MCF 10A (cell line): Measurements from ENCODE around the gene BRMS1. TPM values are rescaled to one million over a fixed set of nuclear protein-coding genes. Genes with fewer than 3 reads are reported as not detected.

Experiments used
- BruUV-seq: library from RNA; stranded (reverse); fragments of 400-500 nt; replicated peaks from 2 replicates; lab custom pipeline; 2021; lab: Mats Ljungman, UMichigan
- CTCF ChIA-PET: fragments of 300-600 bp; sonication (Branson Sonifier 250); formaldehyde crosslinking; extraction: SDS; loops from one replicate; lab custom pipeline; 2021; ENCODE audit warnings: antibody characterized with exemption, inconsistent platforms; lab: Yijun Ruan, JAX
- POLR2A ChIA-PET: fragments of 300-600, 350-650 bp; sonication (Branson Sonifier 250); formaldehyde crosslinking; extraction: SDS; loops from one replicate; lab custom pipeline; 2020; ENCODE audit warnings: antibody characterized with exemption, inconsistent platforms; lab: Yijun Ruan, JAX
- DNase-seq: peaks from one replicate; pipeline ENCODE4 v3.0.0-alpha.2; 2018; ENCODE audit not compliant: unreplicated experiment
- H3K27ac Mint-ChIP-seq: one replicate; pipeline ENCODE4 v1.8.0; 2022; ENCODE audit warnings: mild to moderate bottlenecking, low read depth, mixed read lengths; ENCODE audit not compliant: unreplicated experiment
- H3K27me3 Mint-ChIP-seq: one replicate; pipeline ENCODE4 v1.8.0; 2022; ENCODE audit warnings: mixed read lengths; ENCODE audit not compliant: insufficient read depth, unreplicated experiment
- H3K36me3 Mint-ChIP-seq: one replicate; pipeline ENCODE4 v1.8.0; 2022; ENCODE audit warnings: mild to moderate bottlenecking, moderate library complexity, mixed read lengths; ENCODE audit not compliant: insufficient read depth, unreplicated experiment
- H3K4me1 Mint-ChIP-seq: one replicate; pipeline ENCODE4 v1.8.0; 2022; ENCODE audit warnings: mixed read lengths; ENCODE audit not compliant: insufficient read depth, unreplicated experiment
- H3K4me3 Mint-ChIP-seq: one replicate; pipeline ENCODE4 v1.8.0; 2022; ENCODE audit warnings: mild to moderate bottlenecking, moderate library complexity, mixed read lengths; ENCODE audit not compliant: unreplicated experiment
- H3K9me3 Mint-ChIP-seq: one replicate; pipeline ENCODE4 v1.8.0; 2022; ENCODE audit warnings: mixed read lengths; ENCODE audit not compliant: unreplicated experiment
- intact Hi-C: fragments of 100-400 bp; cut with micrococcal nuclease; formaldehyde crosslinking; loops from 2 replicates; pipeline ENCODE4 v1.14.1; 2022
- total RNA-seq: library from RNA; stranded (reverse); gene quantifications from 2 replicates; pipeline ENCODE4 v1.2.3, GENCODE V29; 2022
- TF ChIP-seq, protein P1 (sequence below): fragments of 200-600 bp; IDR thresholded peaks from one replicate; pipeline ENCODE4 v1.8.0; 2022; ENCODE audit warnings: antibody characterized with exemption, mild to moderate bottlenecking; ENCODE audit not compliant: unreplicated experiment

Gene BRMS1
- total RNA-seq, 1 experiment from 2014 or later, result 55.4 TPM

DNA sequence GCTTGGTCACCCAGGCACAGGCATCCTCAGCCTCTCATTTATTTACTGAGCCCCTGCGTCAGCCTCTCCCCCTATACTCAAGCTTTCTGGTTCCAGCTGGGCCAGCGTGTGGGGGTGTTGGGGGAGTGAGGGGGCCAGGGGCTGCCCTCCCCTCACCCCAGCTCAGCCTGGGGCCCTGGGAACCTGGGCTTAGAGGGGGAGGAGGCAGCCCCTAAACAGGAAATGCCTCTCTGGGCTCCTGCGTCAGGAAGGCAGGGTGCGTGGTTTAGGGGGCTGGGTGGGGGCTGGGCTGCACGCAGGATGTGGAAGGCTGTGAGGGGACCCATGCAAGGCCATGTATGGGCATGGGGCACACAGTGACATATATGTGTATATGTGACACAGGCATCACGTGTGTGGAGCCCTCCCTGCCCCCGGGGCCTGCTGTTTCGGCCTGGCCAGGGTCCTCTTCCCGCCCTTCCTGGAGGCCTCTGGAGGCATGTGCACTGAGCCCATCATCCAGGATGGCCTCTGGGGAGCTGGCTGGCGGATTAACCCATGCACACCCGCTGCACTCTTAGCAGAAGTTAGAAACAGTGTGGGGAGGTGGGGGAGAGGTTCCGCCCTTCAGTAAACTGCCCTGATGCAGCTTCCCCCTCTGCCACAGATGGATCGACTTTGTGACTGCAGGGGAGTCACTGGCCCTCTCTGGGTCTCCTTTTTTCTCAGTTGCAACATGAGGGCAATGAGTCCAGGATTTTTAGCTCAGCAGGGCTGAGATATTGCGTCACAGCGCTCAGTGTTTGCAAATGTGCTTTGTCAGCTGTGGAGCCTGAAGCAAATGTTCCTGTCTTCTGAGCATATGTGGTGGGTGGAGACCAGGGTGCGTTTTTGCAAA, 26.9 kb downstream of the BRMS1 start:
- H3K27ac Mint-ChIP-seq, result peak overlapping the region; percentile 86
- intact Hi-C loops, result no loop called here
- H3K27me3 Mint-ChIP-seq, result no peaks in the 10 kb centered on the region
- ChIA-PET POLR2A (interaction anchor here (0.6 to 3.0 kb wide), 12 partner anchors 9 to 460 kb away, joined by 3 to 23 read pairs (median 4); partner anchors contain the start of genes BRMS1, RIN1 and YIF1A), CTCF (interaction anchor here (0.8 to 1.2 kb wide), 3 partner anchors 17 to 34 kb away, joined by 3 to 4 read pairs (median 4); partner anchors contain the start of gene RIN1)
- no TSS peak for BruUV-seq
- H3K9me3 Mint-ChIP-seq, result no peaks in the 10 kb centered on the region
- peak overlapping the region; percentile 50 for H3K4me3 Mint-ChIP-seq
- peaks cover 22% of the 10 kb centered on the region for H3K4me1 Mint-ChIP-seq
- peak; percentile 90 for DNase-seq
- no peaks in the 10 kb centered on the region for H3K36me3 Mint-ChIP-seq
- TF ChIP-seq, protein P1, sequence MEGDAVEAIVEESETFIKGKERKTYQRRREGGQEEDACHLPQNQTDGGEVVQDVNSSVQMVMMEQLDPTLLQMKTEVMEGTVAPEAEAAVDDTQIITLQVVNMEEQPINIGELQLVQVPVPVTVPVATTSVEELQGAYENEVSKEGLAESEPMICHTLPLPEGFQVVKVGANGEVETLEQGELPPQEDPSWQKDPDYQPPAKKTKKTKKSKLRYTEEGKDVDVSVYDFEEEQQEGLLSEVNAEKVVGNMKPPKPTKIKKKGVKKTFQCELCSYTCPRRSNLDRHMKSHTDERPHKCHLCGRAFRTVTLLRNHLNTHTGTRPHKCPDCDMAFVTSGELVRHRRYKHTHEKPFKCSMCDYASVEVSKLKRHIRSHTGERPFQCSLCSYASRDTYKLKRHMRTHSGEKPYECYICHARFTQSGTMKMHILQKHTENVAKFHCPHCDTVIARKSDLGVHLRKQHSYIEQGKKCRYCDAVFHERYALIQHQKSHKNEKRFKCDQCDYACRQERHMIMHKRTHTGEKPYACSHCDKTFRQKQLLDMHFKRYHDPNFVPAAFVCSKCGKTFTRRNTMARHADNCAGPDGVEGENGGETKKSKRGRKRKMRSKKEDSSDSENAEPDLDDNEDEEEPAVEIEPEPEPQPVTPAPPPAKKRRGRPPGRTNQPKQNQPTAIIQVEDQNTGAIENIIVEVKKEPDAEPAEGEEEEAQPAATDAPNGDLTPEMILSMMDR, result no peak

DNA sequence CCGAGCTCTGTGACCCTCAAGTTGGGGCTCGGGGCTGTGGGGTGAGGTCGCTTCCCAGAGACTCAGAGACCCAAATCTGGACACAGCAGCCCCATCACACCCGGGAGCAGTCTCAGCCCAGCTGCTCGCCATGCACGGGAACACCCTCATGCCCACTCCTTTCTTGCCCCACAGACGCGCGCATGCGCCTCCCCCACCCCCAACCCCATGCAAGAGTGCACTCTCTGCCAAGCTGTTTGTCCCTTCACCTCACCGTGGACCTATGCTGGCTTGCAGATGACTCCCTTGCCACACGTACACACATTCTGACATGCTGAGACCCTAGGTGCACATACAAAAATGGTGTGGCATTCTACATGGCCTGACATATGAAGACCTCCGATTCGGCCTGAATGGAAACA, 27.6 kb downstream of the BRMS1 start:
- ChIA-PET POLR2A (interaction anchor here (1.1 to 3.0 kb wide), 4 partner anchors 14 to 28 kb away, joined by 3 to 23 read pairs (median 4); partner anchors contain the start of genes RIN1 and YIF1A), CTCF (interaction anchor here (0.5 kb wide), 1 partner anchor 737 kb away, joined by 3 read pairs; no protein-coding TSS in a partner anchor)
- Mint-ChIP-seq H3K4me1 (peaks cover 19% of the 10 kb centered on the region), H3K27ac (peak overlapping the region; percentile 86), H3K9me3 (no peaks in the 10 kb centered on the region), H3K4me3 (no peak overlapping the region), H3K36me3 (no peaks in the 10 kb centered on the region), H3K27me3 (no peaks in the 10 kb centered on the region)
- TF ChIP-seq, protein P1, result no peak
- no TSS peak for BruUV-seq
- DNase-seq, result no peak
- intact Hi-C loops, result no loop called here

- no TSS peak for BruUV-seq
- POLR2A ChIA-PET, result interaction anchor here (1.1 to 3.0 kb wide), 3 partner anchors 15 to 28 kb away, joined by 3 to 23 read pairs (median 4); partner anchors contain the start of genes RIN1 and YIF1A
These were observed 28.1 kb downstream of the BRMS1 start, which contains the start of gene CD248 for GRCh38 chr11:66316849-66317251. Gene CD248 (minus strand): TSS chr11:66317044. CDS start chr11:66317027, 17 bp downstream.

More at GRCh38 chr11:66316849-66317251, 28.1 kb downstream of the BRMS1 start, which contains the start of gene CD248:
- Mint-ChIP-seq H3K27me3 (no peaks in the 10 kb centered on the region), H3K27ac (peak within 1 kb of the TSS; percentile 86), H3K9me3 (no peaks in the 10 kb centered on the region), H3K4me1 (peaks cover 23% of the 10 kb centered on the region), H3K36me3 (no peaks in the 10 kb centered on the region), H3K4me3 (no peak within 1 kb of the TSS)
- CTCF ChIA-PET, result interaction anchor here (0.5 kb wide), 1 partner anchor 737 kb away, joined by 3 read pairs; no protein-coding TSS in a partner anchor
- intact Hi-C loops, result no loop called here
- DNase-seq, result no peak
- TF ChIP-seq, protein P1, result no peak
